ELF-1 (cell line): ENCODE results near the gene EVA1C.
"Not testable (repeated sequence)": the region's sequence is repeated elsewhere in the genome, so short reads cannot be mapped to it uniquely, and the experiment has no call there.

Experiments used
- DNase-seq: peaks from one replicate; pipeline ENCODE4 v3.0.0-alpha.2; 2016; ENCODE audit warnings: low read depth, low spot score

Gene EVA1C

DNA sequence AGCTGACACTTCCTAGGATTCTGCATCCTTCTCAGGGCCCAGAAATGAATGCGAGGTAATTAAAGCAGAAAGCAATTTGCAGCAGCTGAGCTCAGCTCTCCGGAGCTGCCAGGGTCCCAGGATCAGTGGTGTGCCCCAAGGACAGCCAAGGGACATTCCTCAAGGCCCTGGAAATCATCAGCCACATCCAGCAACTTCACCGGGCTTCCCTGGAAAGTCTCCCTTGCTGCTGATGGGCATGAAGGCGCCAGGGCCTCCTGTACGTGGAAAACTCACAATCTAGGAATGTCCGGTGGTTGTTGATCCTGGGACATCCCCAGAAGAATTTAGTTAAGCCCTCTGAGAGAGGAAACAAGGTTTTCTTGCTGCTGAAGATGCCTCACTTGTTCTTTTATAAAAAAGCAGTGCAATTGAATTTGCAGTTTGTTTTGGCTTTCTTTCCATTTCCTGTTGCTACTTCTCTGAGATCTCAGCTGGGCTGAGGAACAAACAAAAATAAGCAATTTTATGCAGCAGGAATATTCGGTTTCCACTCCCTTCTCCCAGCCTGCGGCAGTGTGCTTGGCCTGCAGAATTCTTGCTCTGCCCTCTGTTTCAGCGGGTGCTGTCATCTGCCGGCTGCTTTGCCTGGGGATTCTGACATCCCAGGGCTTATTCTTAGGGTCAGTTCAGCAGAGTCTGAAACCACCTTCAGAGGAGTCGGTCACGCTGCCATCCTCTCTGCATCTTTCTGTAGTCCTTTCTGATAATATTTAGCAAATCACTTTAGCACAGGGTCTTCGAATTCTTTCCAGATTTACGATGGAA is 86.9 kb downstream of the EVA1C start:
- DNase-seq: peak; percentile 64

DNA sequence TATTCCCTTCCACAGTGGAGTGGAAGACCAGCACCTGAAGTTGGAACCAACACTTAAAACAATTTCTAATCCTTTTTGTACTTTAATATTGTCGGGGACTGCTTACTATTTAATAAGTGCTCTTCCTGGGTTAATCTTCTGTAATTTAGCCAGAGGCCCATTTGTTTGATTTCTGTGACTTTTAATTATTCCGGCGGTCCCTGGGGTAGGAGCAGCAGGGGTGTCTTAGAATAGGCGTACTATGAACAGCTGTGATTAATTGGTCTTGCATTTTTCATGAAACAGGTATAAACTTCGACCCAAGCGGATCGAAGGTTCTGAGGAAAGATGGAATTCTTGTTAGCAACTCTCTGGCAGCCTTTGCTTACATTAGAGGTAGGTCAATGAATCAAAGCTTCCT is 91.1 kb downstream of the EVA1C start:
- DNase-seq: not testable (repeated sequence)

DNA sequence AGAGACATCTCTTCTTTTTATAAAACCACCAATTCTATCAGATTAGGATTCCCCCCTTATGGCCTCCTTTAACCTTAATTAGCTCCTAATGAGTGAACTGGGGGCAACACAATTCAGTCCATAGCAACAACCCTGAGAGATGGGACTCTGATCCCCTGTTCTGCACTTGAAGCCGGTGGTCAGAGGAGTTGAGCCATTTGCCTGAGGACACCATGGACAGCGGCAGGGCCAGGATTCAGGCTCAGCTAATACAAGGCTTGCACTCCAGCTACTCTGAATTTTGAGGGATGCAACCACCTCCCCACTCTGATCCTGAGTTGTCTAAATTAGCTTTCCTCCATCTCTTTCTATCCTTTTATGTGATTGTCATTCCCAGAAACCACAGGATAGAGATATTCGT is 93.3 kb downstream of the EVA1C start:
- not testable (repeated sequence) for DNase-seq

DNA sequence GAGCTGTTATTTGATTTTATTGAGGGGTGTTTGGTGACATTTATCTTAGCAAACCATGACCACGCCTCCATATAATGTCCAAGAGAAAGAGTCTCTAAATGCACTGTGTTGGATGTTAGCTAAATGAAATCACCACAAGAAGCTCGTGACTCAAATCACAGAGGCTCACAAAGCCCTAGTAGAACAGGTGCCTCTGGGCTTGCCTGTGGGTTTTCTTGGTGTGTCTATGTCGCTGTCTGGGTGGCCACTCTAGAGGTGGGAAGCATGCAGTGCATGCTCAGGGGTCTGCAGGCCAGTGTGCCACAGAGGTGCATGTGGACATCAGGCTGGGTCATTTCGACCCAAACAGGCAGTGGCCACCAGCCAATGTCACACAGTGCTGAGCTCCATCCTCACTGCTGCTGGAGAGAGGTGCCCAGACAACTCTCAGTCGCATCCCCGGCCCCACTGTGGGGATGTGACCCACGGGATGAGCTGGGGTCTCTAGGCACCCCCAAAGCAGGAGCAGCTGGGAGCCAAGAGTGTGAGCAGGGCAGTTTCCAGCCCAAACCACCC is 94.0 kb downstream of the EVA1C start:
- not testable (repeated sequence) for DNase-seq

DNA sequence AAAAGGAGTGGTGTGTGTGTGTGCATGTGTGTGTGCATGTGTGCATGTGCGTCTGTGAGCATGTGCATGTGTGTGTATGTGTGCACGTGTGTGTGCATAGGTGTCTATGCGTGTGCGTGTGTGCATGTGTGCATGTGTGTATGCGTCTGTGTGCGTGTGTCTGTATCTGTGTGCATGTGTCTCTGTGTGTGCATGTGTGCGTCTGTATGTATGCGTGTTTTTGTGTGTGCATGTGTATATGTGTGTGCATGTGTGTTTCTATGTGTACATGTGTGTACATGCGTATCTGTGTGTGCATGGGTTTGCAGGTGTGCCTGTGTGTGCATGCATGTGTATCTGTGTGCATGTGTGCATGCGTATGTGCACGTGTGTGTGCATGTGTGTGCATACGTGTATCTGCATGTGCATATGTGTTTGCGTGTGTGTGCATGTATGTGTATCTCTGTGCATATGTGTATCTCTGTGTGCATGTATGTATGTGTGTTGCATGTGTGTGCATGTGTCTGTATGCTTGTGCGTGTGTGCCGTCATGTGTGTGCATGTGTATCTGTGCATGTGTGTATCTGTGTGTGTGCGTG is 94.9 kb downstream of the EVA1C start:
- no peak for DNase-seq

DNA sequence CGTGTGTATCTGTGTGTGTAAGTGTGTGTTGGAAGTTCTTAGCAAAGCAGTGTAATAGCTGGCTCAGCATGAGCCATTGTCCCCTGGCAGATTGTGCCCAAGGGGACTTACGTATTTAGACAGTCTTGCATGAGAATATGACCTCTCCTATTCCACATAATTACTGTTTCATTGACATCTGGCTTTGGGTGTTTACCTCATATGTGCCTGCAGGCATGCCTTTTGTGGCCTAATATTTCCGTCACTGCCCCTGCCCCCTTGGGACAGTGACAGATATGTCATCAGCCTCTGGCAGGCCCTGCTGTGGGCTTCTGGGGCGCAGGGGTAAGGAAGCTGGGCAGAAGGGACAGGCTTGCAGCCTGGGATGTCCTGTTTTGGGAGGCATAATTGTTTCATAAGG is 95.5 kb downstream of the EVA1C start:
- not testable (repeated sequence) for DNase-seq

DNA sequence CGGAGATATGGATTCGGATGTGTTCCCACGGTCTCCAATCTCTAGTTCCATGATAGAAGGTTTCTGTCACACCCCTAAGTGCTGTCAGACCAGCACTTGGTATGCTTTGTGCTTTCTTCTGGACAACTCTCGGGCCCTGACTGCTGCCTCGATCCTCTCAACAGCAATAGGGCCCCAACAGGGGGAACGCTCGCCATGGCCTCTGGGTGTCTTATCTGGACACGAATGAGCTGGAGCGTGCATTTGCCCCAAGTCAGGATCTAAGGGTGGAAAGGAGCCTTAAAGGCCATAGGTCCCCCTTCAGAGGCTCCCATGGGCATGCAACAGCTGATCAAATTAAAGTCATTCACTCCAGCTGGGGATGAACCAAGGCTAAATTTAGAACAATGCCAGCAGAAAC is 96.1 kb downstream of the EVA1C start:
- no peak for DNase-seq

DNA sequence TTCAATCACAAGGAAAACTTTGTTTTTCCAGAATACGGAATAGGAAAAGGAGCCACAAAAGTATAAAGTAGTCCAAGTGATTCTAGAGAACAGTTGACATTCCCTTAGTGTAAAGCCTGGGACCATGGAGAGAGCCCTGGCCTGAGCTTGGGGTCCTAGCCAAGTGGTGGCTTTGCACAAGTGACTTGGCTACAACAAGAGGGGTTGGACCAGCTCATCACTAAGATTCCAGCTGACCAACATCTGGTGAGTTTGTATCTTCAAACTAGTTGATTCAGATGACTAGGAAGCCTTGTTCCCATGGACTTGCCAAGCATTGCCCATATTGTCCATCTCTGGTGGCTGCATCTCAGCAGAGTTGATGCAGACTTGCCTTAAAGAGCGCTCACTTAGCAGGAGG is 96.5 kb downstream of the EVA1C start:
- DNase-seq: not testable (repeated sequence)

DNA sequence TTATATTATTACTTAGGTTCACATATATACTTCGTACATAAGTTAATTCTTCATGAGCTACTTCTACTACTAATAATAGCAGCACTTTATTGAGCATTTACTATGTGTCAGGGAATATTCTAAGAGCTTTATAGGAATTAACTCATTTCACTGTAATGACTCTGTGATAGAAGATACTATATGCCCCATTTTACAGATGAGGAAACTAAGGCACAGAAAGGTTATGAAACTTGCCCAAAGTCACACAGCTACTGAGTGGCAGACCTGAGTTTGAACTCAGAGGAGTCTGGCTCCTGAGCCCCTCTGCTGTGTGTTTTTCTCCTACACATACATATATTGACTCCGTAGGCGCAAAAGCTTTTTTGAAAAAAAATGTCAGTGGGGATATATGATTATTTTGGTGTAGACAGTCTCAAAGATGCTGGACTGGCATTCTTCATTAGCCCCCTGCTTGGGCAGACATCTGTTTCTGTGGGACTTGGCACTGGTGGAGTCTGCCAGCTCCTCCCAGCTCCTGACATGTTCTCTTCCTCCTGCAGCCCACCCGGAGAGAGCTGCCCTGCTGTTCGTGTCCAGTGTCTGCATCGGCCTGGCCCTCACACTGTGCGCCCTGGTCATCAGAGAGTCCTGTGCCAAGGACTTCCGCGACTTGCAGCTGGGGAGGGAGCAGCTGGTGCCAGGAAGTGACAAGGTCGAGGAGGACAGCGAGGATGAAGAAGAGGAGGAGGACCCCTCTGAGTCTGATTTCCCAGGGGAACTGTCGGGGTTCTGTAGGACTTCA is 102.0 kb downstream of the EVA1C start:
- DNase-seq: no peak

DNA sequence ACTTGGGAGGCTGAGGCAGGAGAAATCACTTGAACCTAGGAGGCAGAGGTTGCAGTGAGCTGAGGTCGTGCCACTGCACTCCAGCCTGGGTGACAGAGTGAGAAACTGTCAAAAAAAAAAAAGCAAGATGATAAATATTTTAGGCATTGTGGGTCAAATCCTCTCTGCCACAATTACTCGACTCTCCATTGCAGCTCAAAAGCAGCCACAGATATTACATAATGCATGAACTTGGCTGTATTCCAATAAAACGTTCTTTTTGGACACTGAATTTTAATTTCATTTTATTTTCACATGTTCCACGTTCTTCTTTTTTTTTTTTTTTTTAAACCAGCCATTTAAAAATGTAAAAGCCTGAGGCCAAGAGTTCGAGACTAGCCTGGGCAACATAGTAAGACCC is 103.4 kb downstream of the EVA1C start:
- no peak for DNase-seq

DNA sequence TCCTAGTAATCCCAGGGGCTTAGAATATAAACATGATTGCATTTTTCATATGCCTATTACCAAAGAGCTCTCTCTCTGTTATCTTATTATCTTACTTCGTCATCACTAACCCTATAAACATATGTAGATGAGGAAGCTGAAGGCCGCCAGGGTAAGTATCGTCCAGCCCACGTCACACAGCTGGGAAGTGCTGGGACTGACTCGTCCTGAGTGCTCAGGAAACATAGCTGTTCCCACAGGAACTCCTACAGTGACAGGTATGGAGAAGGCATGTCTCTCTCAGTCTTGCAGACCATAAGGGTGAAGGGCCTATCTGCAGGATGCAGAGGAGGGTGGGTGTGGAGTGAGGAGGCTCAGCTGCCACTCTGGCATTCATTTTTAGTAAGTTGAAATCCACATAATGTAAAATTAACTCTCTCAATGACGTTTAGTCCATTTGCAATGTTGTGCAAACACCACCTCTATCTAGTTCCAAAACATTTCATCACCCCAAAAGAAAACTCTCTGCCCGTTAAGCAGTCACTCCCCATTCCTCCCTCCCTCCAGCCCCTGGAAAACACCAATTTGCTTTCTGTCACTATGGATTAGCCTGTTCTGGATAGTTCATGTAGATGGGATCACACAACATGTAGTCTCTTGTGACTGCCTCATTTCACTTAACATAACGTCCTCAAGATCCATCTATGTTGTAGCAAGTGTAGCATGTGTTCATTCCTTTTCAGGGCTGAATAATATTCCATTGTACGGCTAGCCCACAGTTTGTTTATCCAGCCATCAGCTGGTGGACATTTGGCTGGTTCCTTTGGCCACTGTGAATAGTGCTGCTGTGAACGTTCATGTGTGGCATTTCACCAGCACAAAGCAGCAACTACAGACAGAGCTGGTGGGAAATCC is 104.5 kb downstream of the EVA1C start:
- no peak for DNase-seq

DNA sequence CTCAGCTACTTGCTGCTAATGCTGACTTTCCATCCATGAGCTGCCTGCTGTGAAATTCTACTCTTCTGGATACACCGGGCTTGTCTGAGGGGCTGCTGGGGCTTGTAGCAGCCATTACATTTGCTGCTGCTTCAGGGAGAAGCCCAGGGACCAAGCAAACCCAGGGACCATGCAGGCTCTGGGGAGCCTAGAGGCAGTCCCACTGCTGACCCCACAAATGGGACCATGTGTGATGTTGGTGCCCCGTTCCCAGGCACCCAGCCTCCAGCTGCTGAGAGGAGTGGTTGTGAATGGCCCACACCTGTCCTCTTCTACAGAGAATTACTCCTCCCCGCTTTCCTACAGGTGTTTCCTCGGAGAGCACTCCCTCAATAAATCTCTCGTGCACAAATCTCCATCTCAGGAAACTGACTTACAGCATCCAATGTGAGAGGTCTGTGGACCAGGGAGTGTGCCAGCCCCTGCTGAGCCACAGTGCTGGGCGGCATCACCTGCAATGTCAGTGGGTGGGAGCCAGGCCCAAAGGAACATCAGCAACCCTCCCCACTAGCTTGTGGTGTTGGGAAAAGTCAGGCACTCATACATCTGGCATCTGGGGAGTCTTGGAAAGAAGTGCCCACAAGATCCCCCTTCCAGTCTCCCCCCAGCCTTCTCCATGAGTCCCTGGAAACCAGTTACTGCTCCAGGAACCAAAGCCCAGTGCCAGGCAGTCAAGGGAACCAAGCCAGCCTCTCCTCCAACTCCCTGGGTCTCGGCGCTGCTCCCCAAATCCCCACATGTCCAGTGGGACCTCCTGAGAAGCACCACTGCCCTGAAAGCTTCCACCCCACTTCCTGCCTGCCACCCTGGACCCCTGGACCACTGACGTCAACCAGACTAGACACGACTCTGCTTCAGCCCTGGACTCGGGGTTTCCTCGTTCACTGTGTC is 107.7 kb downstream of the EVA1C start:
- DNase-seq: no peak

DNA sequence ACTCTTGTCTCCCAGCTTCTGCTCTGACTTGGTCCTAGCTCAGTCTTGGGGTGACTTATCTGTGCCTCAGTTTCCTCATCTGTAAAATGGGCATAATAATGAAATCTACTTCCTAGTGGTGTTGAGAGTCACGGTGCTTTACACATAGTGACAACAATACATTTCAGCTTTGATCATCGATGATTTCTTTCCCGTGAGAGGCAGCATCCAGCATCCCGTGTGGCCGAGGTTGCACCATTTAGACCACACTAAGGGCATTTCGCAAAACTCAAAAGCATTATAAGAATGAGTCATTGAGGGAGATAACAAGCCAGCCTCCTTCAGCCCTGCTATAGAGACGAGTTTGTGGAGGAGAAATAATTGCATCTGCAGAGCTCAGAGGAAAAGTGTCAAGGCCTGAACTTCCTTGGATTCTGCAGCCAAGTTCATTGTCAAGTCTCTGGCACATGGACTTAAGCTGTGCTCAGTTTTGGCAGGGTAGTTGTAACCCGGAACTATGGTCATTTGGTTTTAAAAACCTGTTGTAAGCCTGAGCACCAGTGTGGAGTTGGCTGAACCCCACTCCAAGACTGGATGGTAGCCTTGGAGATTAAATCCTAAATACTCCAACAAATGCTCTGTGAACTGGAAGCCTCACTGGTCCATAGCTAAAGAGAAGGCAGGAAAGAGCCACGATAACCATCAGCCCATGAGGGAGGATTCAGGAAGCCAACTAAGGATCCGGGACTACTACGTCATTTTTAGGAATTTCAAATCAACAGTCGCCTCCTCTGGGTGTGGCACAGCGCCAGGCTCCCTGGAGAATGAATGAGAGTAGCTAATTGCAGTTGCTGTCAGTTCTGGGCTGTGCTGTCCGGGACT is 108.6 kb downstream of the EVA1C start:
- DNase-seq: peak; percentile 62

DNA sequence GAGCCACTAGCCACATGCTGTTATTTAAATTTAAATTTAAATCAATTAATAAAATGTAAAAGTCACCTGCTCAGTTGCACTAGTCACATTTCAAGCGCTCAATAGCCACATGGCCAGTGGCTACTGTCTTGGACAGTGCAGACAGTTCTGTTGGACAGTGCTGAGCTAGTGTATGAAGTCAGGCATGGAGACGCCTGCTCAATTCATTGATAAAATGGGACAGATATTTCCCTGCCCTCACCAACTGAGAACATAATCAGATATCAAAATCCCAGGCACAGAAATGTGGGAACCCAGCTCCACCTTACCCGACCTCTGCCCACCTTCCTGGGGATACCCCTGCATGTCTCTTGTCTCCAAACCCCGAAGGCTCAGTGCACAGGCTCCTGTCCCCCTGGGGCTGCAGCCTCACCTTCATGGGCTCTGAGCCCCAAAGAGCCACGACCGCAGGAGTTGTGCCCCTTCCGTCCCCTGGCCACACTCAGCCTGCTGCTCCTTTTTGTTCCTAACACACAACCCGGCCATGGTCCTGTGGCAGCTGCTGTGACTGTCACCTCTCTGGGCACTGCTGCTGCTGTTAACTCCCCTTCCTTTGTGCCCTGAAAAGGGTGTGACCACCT is 109.3 kb downstream of the EVA1C start:
- no peak for DNase-seq

DNA sequence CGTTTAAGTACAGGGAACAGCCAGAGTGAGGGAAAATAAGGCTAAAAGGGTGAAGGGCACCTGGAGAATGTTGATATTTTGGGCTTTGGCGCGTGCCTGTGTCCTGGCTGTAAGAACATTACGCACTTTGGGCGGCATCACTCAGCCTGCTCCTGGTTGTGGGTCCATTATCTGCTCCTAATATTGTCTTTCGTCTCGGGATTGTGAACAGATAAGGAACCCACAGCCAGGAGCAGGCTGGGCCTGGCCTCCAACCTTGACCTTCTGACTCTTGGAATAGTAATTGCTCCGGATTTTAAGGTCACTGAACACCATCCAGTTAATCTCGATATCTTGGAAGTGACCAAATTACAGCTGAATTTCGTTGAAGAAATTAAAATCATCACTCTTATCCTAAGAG is 111.0 kb downstream of the EVA1C start:
- DNase-seq: no peak

DNA sequence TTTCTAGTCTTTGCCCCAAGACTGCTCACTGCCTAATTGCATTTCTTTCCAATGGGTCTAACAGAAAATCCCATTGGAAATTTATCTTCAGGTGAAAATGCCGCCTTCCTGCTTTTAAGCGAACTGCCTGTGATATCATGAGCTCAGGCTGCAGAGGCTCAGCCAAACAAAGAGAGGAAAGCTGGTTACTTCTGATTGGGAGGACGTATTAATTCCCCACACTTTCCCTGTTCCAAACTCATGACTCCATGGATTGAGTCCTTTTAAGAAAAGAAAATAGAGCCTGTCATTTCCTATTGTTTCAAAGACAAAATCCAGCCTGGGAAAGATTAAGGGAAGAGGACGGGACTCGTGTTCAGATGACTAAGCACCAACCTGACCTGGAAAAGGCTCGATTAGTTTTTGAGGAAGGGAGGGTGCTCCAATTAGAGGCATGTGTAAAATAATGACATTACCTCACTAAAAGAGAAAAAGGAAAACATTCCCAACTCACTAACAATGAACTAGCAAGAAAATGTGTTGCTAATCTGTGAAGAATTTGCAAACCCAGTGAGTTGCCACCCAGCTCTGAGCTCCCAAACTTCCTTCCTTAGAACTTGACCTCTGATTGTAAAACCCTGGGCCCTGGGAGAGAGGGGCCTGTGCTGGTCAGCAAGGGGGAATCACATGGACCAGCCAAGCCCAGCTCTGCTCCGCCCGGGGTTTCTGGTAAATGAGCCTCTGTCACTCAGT is 111.6 kb downstream of the EVA1C start:
- DNase-seq: peak; percentile 12

DNA sequence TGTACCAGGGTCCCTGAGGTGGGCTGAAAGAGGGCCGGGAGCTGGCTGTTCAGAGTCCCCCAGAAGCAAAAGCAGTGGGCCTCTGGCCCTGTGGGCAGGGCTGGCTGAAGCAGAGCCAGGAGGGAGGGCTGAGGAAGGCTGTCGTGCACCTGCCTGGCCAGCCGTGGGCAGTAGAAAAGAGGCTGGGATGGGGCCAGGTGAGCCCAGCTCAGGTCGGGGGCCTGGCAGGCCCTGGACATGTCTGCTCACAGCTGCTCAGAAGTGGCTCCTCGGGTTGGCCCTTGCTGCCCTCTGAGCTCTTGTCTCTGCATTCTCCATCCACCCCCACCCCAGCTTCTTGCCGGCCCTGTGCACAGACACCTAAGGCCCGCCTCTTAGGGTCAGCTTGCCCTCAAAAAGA is 112.8 kb downstream of the EVA1C start:
- peak; percentile 10 for DNase-seq

DNA sequence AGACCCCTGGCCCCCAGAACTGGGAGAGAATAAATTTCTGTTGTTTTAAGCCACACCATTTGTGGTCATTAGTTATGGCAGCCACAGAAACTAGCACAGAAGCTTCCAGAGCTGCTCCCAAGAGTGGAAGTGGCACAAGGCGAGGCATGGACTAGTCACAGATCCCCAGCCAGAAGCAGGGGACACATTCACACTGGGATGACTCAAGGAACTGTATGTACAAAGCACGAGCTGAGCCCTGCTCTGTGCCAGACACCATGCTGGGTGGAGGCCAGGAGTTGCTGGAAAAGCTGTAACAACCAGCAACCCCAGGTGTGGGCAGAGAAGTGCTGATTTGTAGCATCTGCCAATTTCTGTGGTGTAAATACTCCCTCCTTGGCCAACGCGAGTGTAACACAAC is 117.2 kb downstream of the EVA1C start:
- no peak for DNase-seq
